Posterior cingulate gyrus (tissue), 11 donors: ENCODE measurements around the gene ZNF619.

Source experiments
- DNase-seq, 10 donors: peaks; one replicate each; pipeline versions ENCODE4 v3.0.0 to v3.0.0-alpha.2; 2020 to 2021; ENCODE audit warnings: mixed read lengths in 3 of 10
- intact Hi-C: fragments of 100-400 bp; cut with DNase I; formaldehyde crosslinking; loops from one replicate; pipeline ENCODE4 v1.15.1; 2023

Gene ZNF619

GRCh38 chr3:40464339-40465110 lies 12.4 kb upstream of the ZNF619 start:
- intact Hi-C loops: no loop called here

GRCh38 chr3:40465111-40465407 lies 11.9 kb upstream of the ZNF619 start:
- DNase-seq: no peak
- intact Hi-C loops: no loop called here

More at GRCh38 chr3:40464339-40465110, 12.4 kb upstream of the ZNF619 start:
- no peak for DNase-seq

- DNase-seq: no peak
- intact Hi-C loops: no loop called here
Measured at GRCh38 chr3:40465456-40465855, 11.5 kb upstream of the ZNF619 start.

GRCh38 chr3:40468018-40468417 lies 8.9 kb upstream of the ZNF619 start:
- intact Hi-C loops: no loop called here
- no peak for DNase-seq

GRCh38 chr3:40470701-40471100 lies 6.2 kb upstream of the ZNF619 start:
- DNase-seq: no peak
- intact Hi-C loops: no loop called here

- no peak for DNase-seq
- intact Hi-C loops: loop anchor here (5.0 kb wide), 1 partner anchor 45 kb away; the partner anchor contains the start of gene ZNF621
Measured at GRCh38 chr3:40477666-40478065, 744 bp downstream of the ZNF619 start.

GRCh38 chr3:40487172-40487571 lies 10.2 kb downstream of the ZNF619 start:
- intact Hi-C loops: no loop called here
- no peak for DNase-seq

- intact Hi-C loops: no loop called here
- DNase-seq: no peak
Measured at GRCh38 chr3:40490916-40491315, 14.0 kb downstream of the ZNF619 start.

- intact Hi-C loops: no loop called here
- DNase-seq: no peak
Measured at GRCh38 chr3:40494698-40495097, 17.8 kb downstream of the ZNF619 start.

- intact Hi-C loops: no loop called here
- DNase-seq: no peak
Measured at GRCh38 chr3:40497288-40497687, 20.4 kb downstream of the ZNF619 start.

GRCh38 chr3:40499952-40500351 lies 23.0 kb downstream of the ZNF619 start:
- intact Hi-C loops: no loop called here
- DNase-seq: no peak

GRCh38 chr3:40502034-40502433 lies 25.1 kb downstream of the ZNF619 start:
- intact Hi-C loops: no loop called here
- no peak for DNase-seq

- DNase-seq: no peak
- intact Hi-C loops: loop anchor here (2.0 kb wide), 1 partner anchor 20 kb away; the partner anchor contains the start of gene ZNF621
Measured at GRCh38 chr3:40504636-40505430, 27.9 kb downstream of the ZNF619 start.

- DNase-seq: peak; percentile 68 to 97 (median 78)
- intact Hi-C loops: loop anchor here (2.0 kb wide), 1 partner anchor 19 kb away; the partner anchor contains the start of gene ZNF621
Measured at GRCh38 chr3:40505599-40506462, 28.9 kb downstream of the ZNF619 start, which contains the start of gene ZNF620. Gene ZNF620 (plus strand): TSS chr3:40506039. CDS start chr3:40506353, 314 bp downstream.

- peak in 1 of 10 donors; percentile 9 for DNase-seq
- intact Hi-C loops: no loop called here
Measured at GRCh38 chr3:40511031-40511718, 34.3 kb downstream of the ZNF619 start.

GRCh38 chr3:40516201-40516600 lies 39.3 kb downstream of the ZNF619 start:
- no peak for DNase-seq
- intact Hi-C loops: no loop called here

- no peak for DNase-seq
- intact Hi-C loops: no loop called here
Measured at GRCh38 chr3:40518067-40518466, 41.1 kb downstream of the ZNF619 start.

- no peak for DNase-seq
- intact Hi-C loops: no loop called here
Measured at GRCh38 chr3:40518848-40519247, 41.9 kb downstream of the ZNF619 start.

- intact Hi-C loops: loop anchor here (5.0 kb wide), 1 partner anchor 44 kb away; the partner anchor contains the start of gene ZNF619
- no peak for DNase-seq
Measured at GRCh38 chr3:40521254-40521653, 44.3 kb downstream of the ZNF619 start.

GRCh38 chr3:40523781-40524180 lies 46.9 kb downstream of the ZNF619 start:
- intact Hi-C loops: loop anchor here (2.0 to 5.0 kb wide), 3 partner anchors 19 to 67 kb away; partner anchors contain the start of genes RPL14 and ZNF619
- peak in 1 of 10 donors; percentile 87 for DNase-seq
